ENCODE measurements around the gene KRT75.

The KRT75 gene

GRCh38 chr12:52445876-52446275 is 11.7 kb upstream of the KRT75 start:
- Mint-ChIP-seq H3K4me3 (no peak overlapping the region), H3K27ac (no peak overlapping the region), H3K27me3 (peaks cover 11% of the 10 kb centered on the region), H3K36me3 (no peaks in the 10 kb centered on the region), H3K9me3 (ENCODE audit: low read depth) (no peaks in the 10 kb centered on the region), H3K4me1 (ENCODE audit: low read depth) (no peaks in the 10 kb centered on the region)

GRCh38 chr12:52444647-52445595 is 10.8 kb upstream of the KRT75 start:
- Mint-ChIP-seq H3K36me3 (no peaks in the 10 kb centered on the region), H3K9me3 (ENCODE audit: low read depth) (no peaks in the 10 kb centered on the region), H3K27ac (no peak overlapping the region), H3K4me1 (ENCODE audit: low read depth) (no peaks in the 10 kb centered on the region), H3K4me3 (no peak overlapping the region), H3K27me3 (peaks cover 11% of the 10 kb centered on the region)

GRCh38 chr12:52443966-52444365 is 9.8 kb upstream of the KRT75 start:
- Mint-ChIP-seq H3K4me3 (no peak overlapping the region), H3K27ac (no peak overlapping the region), H3K4me1 (ENCODE audit: low read depth) (no peaks in the 10 kb centered on the region), H3K9me3 (ENCODE audit: low read depth) (no peaks in the 10 kb centered on the region), H3K27me3 (peaks cover 12% of the 10 kb centered on the region), H3K36me3 (no peaks in the 10 kb centered on the region)

- Mint-ChIP-seq H3K27me3 (peaks cover 12% of the 10 kb centered on the region), H3K4me1 (ENCODE audit: low read depth) (no peaks in the 10 kb centered on the region), H3K27ac (no peak overlapping the region), H3K4me3 (no peak overlapping the region), H3K9me3 (ENCODE audit: low read depth) (no peaks in the 10 kb centered on the region), H3K36me3 (no peaks in the 10 kb centered on the region)
These were observed 8.5 kb upstream of the KRT75 start for GRCh38 chr12:52442600-52443061.

- Mint-ChIP-seq H3K9me3 (ENCODE audit: low read depth) (no peaks in the 10 kb centered on the region), H3K36me3 (no peaks in the 10 kb centered on the region), H3K4me1 (ENCODE audit: low read depth) (no peaks in the 10 kb centered on the region), H3K27ac (no peak overlapping the region), H3K4me3 (no peak overlapping the region), H3K27me3 (peaks cover 14% of the 10 kb centered on the region)
These were observed 7.2 kb upstream of the KRT75 start for GRCh38 chr12:52441320-52441911.

- Mint-ChIP-seq H3K36me3 (no peaks in the 10 kb centered on the region), H3K4me1 (ENCODE audit: low read depth) (no peaks in the 10 kb centered on the region), H3K27ac (no peak overlapping the region), H3K4me3 (no peak overlapping the region), H3K9me3 (ENCODE audit: low read depth) (no peaks in the 10 kb centered on the region), H3K27me3 (peaks cover 14% of the 10 kb centered on the region)
These were observed 6.7 kb upstream of the KRT75 start for GRCh38 chr12:52440821-52441319.

- H3K4me1 Mint-ChIP-seq (ENCODE audit: low read depth) = no peaks in the 10 kb centered on the region
These were observed 5.7 kb upstream of the KRT75 start for GRCh38 chr12:52439845-52440244.

GRCh38 chr12:52439420-52439819 is 5.2 kb upstream of the KRT75 start:
- no peaks in the 10 kb centered on the region for H3K36me3 Mint-ChIP-seq
- no peaks in the 10 kb centered on the region for H3K9me3 Mint-ChIP-seq (ENCODE audit: low read depth)
- peaks cover 14% of the 10 kb centered on the region for H3K27me3 Mint-ChIP-seq
- H3K4me3 Mint-ChIP-seq = no peak overlapping the region
- no peaks in the 10 kb centered on the region for H3K4me1 Mint-ChIP-seq (ENCODE audit: low read depth)
- no peak overlapping the region for H3K27ac Mint-ChIP-seq

More at GRCh38 chr12:52439845-52440244, 5.7 kb upstream of the KRT75 start:
- Mint-ChIP-seq H3K4me3 (no peak overlapping the region), H3K36me3 (no peaks in the 10 kb centered on the region), H3K9me3 (ENCODE audit: low read depth) (no peaks in the 10 kb centered on the region), H3K27me3 (peaks cover 14% of the 10 kb centered on the region), H3K27ac (no peak overlapping the region)

- Mint-ChIP-seq H3K36me3 (no peaks in the 10 kb centered on the region), H3K27me3 (peaks cover 14% of the 10 kb centered on the region), H3K27ac (no peak overlapping the region), H3K9me3 (ENCODE audit: low read depth) (no peaks in the 10 kb centered on the region), H3K4me1 (ENCODE audit: low read depth) (no peaks in the 10 kb centered on the region), H3K4me3 (no peak overlapping the region)
These were observed 4.4 kb upstream of the KRT75 start for GRCh38 chr12:52438305-52439301.

- H3K27me3 Mint-ChIP-seq = peaks cover 14% of the 10 kb centered on the region
- H3K36me3 Mint-ChIP-seq = no peaks in the 10 kb centered on the region
- no peak overlapping the region for H3K4me3 Mint-ChIP-seq
- no peak overlapping the region for H3K27ac Mint-ChIP-seq
- no peaks in the 10 kb centered on the region for H3K4me1 Mint-ChIP-seq (ENCODE audit: low read depth)
- H3K9me3 Mint-ChIP-seq (ENCODE audit: low read depth) = no peaks in the 10 kb centered on the region
These were observed 3.3 kb upstream of the KRT75 start for GRCh38 chr12:52437508-52437907.

- no peaks in the 10 kb centered on the region for H3K36me3 Mint-ChIP-seq
- H3K27ac Mint-ChIP-seq = no peak overlapping the region
- H3K9me3 Mint-ChIP-seq (ENCODE audit: low read depth) = no peaks in the 10 kb centered on the region
- no peak overlapping the region for H3K4me3 Mint-ChIP-seq
- H3K4me1 Mint-ChIP-seq (ENCODE audit: low read depth) = no peaks in the 10 kb centered on the region
- peaks cover 12% of the 10 kb centered on the region for H3K27me3 Mint-ChIP-seq
These were observed 2.8 kb upstream of the KRT75 start for GRCh38 chr12:52436828-52437474.

GRCh38 chr12:52436000-52436827 is 2.0 kb upstream of the KRT75 start:
- Mint-ChIP-seq H3K27me3 (peaks cover 14% of the 10 kb centered on the region), H3K4me3 (no peak overlapping the region), H3K36me3 (no peaks in the 10 kb centered on the region), H3K4me1 (ENCODE audit: low read depth) (no peaks in the 10 kb centered on the region), H3K27ac (no peak overlapping the region), H3K9me3 (ENCODE audit: low read depth) (no peaks in the 10 kb centered on the region)

- Mint-ChIP-seq H3K9me3 (ENCODE audit: low read depth) (no peaks in the 10 kb centered on the region), H3K36me3 (no peaks in the 10 kb centered on the region), H3K27me3 (peaks cover 12% of the 10 kb centered on the region), H3K4me3 (no peak overlapping the region), H3K4me1 (ENCODE audit: low read depth) (no peaks in the 10 kb centered on the region), H3K27ac (no peak overlapping the region)
These were observed 1.5 kb upstream of the KRT75 start for GRCh38 chr12:52435659-52435999.

All from activated naive CD8-positive, alpha-beta T cell (primary cell).